ENCODE data around the gene SLC30A2.

SLC30A2 gene

GRCh38 chr1:26069941-26070295 lies 24.0 kb upstream of the SLC30A2 start:
- no peak overlapping the region for H3K27ac ChIP-seq (replicated peaks)
- H3K4me3 ChIP-seq (replicated peaks; ENCODE audit: insufficient read depth, low read length) = no peak overlapping the region
- TF ChIP-seq SPI1 (IDR thresholded peaks at IDR 0.05; ENCODE audit: borderline replicate concordance, low read depth) (no peak), REST (IDR thresholded peaks at IDR 0.05; ENCODE audit: insufficient replicate concordance, low read depth) (no peak), POLR2AphosphoS5 (IDR thresholded peaks at IDR 0.05; ENCODE audit: low read depth) (no peak), GABPA (IDR thresholded peaks at IDR 0.05; ENCODE audit: low read depth) (no peak)
- TF ChIP-seq, protein P1, sequence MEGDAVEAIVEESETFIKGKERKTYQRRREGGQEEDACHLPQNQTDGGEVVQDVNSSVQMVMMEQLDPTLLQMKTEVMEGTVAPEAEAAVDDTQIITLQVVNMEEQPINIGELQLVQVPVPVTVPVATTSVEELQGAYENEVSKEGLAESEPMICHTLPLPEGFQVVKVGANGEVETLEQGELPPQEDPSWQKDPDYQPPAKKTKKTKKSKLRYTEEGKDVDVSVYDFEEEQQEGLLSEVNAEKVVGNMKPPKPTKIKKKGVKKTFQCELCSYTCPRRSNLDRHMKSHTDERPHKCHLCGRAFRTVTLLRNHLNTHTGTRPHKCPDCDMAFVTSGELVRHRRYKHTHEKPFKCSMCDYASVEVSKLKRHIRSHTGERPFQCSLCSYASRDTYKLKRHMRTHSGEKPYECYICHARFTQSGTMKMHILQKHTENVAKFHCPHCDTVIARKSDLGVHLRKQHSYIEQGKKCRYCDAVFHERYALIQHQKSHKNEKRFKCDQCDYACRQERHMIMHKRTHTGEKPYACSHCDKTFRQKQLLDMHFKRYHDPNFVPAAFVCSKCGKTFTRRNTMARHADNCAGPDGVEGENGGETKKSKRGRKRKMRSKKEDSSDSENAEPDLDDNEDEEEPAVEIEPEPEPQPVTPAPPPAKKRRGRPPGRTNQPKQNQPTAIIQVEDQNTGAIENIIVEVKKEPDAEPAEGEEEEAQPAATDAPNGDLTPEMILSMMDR (IDR thresholded peaks at IDR 0.05; ENCODE audit: insufficient read depth, low read length) = no peak
- H3K27me3 ChIP-seq (ENCODE audit: insufficient read depth, poor library complexity, severe bottlenecking) = peaks cover 8% of the 10 kb centered on the region
- DNase-seq (ENCODE audit: low read depth in 1 of 2, low spot score in 1 of 2) = no peak

DNA sequence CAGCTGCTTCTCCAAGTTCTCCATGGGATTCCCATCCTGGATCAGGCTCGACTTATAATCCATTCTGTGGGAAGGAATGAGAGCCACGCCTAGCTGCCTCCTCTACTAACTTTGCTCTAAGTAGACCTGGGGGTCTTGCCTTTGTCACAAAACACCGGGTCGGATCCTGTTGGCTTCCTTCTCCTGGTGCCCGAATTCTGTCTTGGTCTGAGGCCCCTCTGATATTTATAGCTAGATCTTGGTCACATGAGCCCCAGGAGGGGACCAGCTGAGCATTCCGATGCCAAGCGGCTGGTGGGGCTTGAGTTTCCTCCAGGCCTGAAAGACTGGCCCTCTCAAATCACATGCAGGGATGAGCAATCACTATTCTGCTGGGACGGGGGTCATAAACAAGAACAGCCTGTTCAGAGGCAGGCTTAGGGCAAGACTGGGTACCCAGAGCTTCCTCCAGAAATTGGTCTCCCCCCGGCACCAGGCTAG lies 21.6 kb upstream of the SLC30A2 start, which contains the start of gene TRIM63:
TRIM63 (minus strand) TSS at position 199 of the 480 bp plus-strand sequence; CDS start at position 63, 136 bp downstream.
- TF ChIP-seq POLR2AphosphoS5 (IDR thresholded peaks at IDR 0.05; ENCODE audit: low read depth) (no peak), REST (IDR thresholded peaks at IDR 0.05; ENCODE audit: insufficient replicate concordance, low read depth) (no peak), GABPA (IDR thresholded peaks at IDR 0.05; ENCODE audit: low read depth) (no peak), SPI1 (IDR thresholded peaks at IDR 0.05; ENCODE audit: borderline replicate concordance, low read depth) (no peak)
- TF ChIP-seq, protein P1 (IDR thresholded peaks at IDR 0.05; ENCODE audit: insufficient read depth, low read length) = no peak
- Histone ChIP-seq H3K27ac (replicated peaks) (no peak within 1 kb of the TSS), H3K4me3 (replicated peaks; ENCODE audit: insufficient read depth, low read length) (no peak within 1 kb of the TSS), H3K27me3 (ENCODE audit: insufficient read depth, poor library complexity, severe bottlenecking) (peaks cover 8% of the 10 kb centered on the region)
- no peak for DNase-seq (ENCODE audit: low read depth in 1 of 2, low spot score in 1 of 2)

DNA sequence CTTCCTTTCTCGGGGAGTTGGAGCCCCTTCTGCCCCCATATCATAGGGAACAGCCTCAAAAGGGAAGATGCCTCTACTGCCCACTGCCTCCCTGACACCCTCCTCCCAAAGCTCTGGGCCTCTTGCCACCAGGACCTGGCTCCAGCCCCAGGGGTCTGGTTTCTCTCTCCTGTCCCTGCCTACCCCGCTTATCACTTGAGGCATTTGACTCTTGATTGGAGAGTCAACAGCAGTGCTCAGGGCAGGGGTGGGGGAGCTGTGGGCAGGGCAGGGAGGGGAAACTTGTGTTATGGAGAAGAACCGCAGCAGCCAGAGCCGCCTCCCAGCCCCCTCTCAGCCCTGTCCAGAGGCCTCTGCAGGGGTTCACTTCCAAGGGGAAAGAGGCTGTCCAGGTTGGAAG lies 20.9 kb upstream of the SLC30A2 start:
- TF ChIP-seq GABPA (IDR thresholded peaks at IDR 0.05; ENCODE audit: low read depth) (no peak), POLR2AphosphoS5 (IDR thresholded peaks at IDR 0.05; ENCODE audit: low read depth) (no peak), REST (IDR thresholded peaks at IDR 0.05; ENCODE audit: insufficient replicate concordance, low read depth) (no peak), SPI1 (IDR thresholded peaks at IDR 0.05; ENCODE audit: borderline replicate concordance, low read depth) (no peak)
- TF ChIP-seq, protein P1 (IDR thresholded peaks at IDR 0.05; ENCODE audit: insufficient read depth, low read length) = no peak
- no peak for DNase-seq (ENCODE audit: low read depth in 1 of 2, low spot score in 1 of 2)
- Histone ChIP-seq H3K27me3 (ENCODE audit: insufficient read depth, poor library complexity, severe bottlenecking) (peaks cover 8% of the 10 kb centered on the region), H3K4me3 (replicated peaks; ENCODE audit: insufficient read depth, low read length) (no peak overlapping the region), H3K27ac (replicated peaks) (no peak overlapping the region)

Data from HL-60 (cell line).